Body of pancreas (tissue), 4 donors: ENCODE data around the gene CIP2A.

Experiments
- POLR2A ChIP-seq, 3 donors: fragments of 450-650 bp; IDR thresholded peaks; one replicate each; pipeline ENCODE4 v1.6.1; 2016; ENCODE audit warnings: antibody characterized with exemption in 3 of 3, mild to moderate bottlenecking in 2 of 3
- TF ChIP-seq, protein P1 (sequence below), 7 experiments: fragments of 450-650 bp in 4 of 7; fragments of 200-600 bp in 3 of 7; sonication (generic) in 3 of 7; IDR thresholded peaks; one replicate each; pipeline ENCODE4 v1.5.1; 2016 to 2019; ENCODE audit warnings: antibody characterized with exemption in 7 of 7

DNA sequence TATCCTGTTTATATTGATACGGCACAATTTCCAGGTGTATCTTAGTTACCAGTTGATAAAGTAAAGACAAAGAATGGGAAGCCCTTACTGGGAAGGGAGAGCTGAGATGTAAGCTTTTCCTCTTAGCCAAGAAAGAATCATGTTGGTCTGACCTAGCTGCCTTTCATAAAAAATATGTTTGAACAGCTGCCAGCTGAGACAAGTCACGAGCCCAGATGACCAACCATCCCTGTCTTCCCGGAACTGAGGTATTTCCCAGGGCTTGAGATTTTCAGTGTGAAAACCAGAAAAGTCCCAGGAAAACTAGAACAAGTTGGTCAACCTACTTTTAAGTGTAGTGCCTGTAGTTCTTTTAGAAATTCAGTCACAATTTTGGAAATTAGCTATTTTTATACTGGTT, 75.3 kb downstream of the CIP2A start:
- TF ChIP-seq, protein P1, sequence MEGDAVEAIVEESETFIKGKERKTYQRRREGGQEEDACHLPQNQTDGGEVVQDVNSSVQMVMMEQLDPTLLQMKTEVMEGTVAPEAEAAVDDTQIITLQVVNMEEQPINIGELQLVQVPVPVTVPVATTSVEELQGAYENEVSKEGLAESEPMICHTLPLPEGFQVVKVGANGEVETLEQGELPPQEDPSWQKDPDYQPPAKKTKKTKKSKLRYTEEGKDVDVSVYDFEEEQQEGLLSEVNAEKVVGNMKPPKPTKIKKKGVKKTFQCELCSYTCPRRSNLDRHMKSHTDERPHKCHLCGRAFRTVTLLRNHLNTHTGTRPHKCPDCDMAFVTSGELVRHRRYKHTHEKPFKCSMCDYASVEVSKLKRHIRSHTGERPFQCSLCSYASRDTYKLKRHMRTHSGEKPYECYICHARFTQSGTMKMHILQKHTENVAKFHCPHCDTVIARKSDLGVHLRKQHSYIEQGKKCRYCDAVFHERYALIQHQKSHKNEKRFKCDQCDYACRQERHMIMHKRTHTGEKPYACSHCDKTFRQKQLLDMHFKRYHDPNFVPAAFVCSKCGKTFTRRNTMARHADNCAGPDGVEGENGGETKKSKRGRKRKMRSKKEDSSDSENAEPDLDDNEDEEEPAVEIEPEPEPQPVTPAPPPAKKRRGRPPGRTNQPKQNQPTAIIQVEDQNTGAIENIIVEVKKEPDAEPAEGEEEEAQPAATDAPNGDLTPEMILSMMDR (IDR thresholded peaks at IDR 0.05): no peak
- no peak for TF ChIP-seq POLR2A (IDR thresholded peaks at IDR 0.05)
